Colonic mucosa (tissue), 4 donors: Measurements from ENCODE around the gene CD200R1L. TPM values are rescaled to one million over a fixed set of nuclear protein-coding genes. Genes with fewer than 3 reads are reported as not detected.

Experiments used
- DNase-seq: peaks from one replicate; pipeline ENCODE4 v3.0.0-alpha.2; 2020
- H3K27ac ChIP-seq: fragments of 200-600 bp; one replicate; pipeline ENCODE4 v1.8.0; 2021
- H3K27me3 ChIP-seq: fragments of 200-600 bp; one replicate; pipeline ENCODE4 v1.8.0; 2021
- H3K36me3 ChIP-seq: fragments of 200-600 bp; one replicate; pipeline ENCODE4 v1.8.0; 2021
- H3K4me1 ChIP-seq: fragments of 200-600 bp; one replicate; pipeline ENCODE4 v1.8.0; 2021; ENCODE audit warnings: mild to moderate bottlenecking
- H3K4me3 ChIP-seq: fragments of 200-600 bp; one replicate; pipeline ENCODE4 v1.8.0; 2021
- H3K9ac ChIP-seq, 2 donors: one replicate each; pipeline ENCODE4 v1.7.0; 2013; ENCODE audit warnings: control low read depth in 2 of 2, low read depth in 2 of 2, low read length in 2 of 2
- H3K9me3 ChIP-seq: fragments of 200-600 bp; one replicate; pipeline ENCODE4 v1.8.0; 2021
- intact Hi-C: fragments of 100-400 bp; cut with DNase I; formaldehyde crosslinking; loops from one replicate; pipeline ENCODE4 v1.14.1; 2022
- total RNA-seq, 2 donors: library from RNA; stranded (reverse); fragmentation: NEBNext Ultra II Directional in 1 of 2; extraction: Animal tissue kit (Norgen Biotek cat#: 25700) in 1 of 2; gene quantifications; one replicate each; pipeline ENCODE4 v1.2.1, GENCODE V29; 2021
- TF ChIP-seq, protein P1 (sequence below): fragments of 200-600 bp; IDR thresholded peaks from one replicate; pipeline ENCODE4 v1.8.0; 2022; ENCODE audit warnings: antibody characterized with exemption, mild to moderate bottlenecking
- donor health status: healthy.
- donor health status: DM: no; HTN: no; CAD: no.
- donor health status: DM: no; HTN: no; CAD: no.

CD200R1L gene
- total RNA-seq, 2 donors from 2014 or later = not detected

DNA sequence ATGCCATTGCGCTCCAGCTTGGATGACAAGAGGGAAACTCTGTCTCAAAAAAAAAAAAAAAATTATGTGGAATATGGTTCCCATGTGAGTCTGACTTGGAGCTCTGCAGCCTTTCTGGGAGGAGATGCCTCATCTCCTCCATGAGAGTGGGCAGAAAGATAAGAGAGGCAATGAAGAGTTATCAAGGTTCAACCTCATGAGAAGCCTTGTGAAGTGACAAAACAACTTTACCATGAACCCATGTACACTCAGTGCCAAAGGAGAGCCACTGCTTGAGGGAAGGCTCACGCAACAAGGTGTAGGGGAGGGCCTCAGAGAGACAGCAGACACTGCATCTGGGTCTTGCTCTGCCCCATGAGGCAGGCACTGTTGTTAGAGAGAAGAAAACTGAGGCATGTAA is 75.7 kb downstream of the CD200R1L start:
- Histone ChIP-seq H3K27ac (no peak overlapping the region), H3K4me1 (no peaks in the 10 kb centered on the region), H3K4me3 (no peak overlapping the region), H3K9me3 (no peaks in the 10 kb centered on the region), H3K9ac (no peak overlapping the region), H3K36me3 (no peaks in the 10 kb centered on the region), H3K27me3 (no peaks in the 10 kb centered on the region)
- intact Hi-C loops = no loop called here
- DNase-seq = no peak
- TF ChIP-seq, protein P1, sequence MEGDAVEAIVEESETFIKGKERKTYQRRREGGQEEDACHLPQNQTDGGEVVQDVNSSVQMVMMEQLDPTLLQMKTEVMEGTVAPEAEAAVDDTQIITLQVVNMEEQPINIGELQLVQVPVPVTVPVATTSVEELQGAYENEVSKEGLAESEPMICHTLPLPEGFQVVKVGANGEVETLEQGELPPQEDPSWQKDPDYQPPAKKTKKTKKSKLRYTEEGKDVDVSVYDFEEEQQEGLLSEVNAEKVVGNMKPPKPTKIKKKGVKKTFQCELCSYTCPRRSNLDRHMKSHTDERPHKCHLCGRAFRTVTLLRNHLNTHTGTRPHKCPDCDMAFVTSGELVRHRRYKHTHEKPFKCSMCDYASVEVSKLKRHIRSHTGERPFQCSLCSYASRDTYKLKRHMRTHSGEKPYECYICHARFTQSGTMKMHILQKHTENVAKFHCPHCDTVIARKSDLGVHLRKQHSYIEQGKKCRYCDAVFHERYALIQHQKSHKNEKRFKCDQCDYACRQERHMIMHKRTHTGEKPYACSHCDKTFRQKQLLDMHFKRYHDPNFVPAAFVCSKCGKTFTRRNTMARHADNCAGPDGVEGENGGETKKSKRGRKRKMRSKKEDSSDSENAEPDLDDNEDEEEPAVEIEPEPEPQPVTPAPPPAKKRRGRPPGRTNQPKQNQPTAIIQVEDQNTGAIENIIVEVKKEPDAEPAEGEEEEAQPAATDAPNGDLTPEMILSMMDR = no peak

DNA sequence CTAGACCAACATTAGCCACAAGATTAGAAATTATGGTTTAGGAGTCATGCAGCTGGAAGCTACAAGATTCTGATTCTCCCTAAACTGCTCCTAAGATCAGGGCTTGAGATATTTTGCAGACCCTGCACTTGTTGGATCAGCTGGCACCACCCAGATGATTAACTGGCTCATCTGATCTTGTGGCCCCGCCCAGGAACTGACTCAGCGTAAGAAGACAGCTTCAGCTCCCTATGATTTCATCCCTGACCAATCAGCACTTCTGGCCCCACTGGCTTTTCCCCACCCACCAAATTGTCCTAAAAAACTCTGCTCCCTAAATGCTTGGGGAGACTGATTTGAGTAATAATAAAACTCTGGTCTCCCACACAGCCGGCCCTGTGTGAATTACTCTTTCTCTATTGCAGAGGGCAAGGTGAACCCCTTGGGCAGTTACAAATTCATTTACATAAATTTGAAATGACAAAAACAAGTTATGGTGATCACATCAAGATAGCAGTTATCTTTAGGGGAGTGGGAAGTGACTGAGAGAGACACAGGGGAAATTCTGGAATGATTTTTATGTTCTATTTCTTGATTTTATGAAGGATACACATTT is 76.5 kb downstream of the CD200R1L start:
- DNase-seq = no peak
- TF ChIP-seq, protein P1 = no peak
- no peaks in the 10 kb centered on the region for H3K36me3 ChIP-seq
- H3K27me3 ChIP-seq = no peaks in the 10 kb centered on the region
- H3K4me3 ChIP-seq = no peak overlapping the region
- no peak overlapping the region for H3K27ac ChIP-seq
- H3K9ac ChIP-seq = no peak overlapping the region
- H3K4me1 ChIP-seq = no peaks in the 10 kb centered on the region
- intact Hi-C loops = no loop called here
- H3K9me3 ChIP-seq = no peaks in the 10 kb centered on the region

DNA sequence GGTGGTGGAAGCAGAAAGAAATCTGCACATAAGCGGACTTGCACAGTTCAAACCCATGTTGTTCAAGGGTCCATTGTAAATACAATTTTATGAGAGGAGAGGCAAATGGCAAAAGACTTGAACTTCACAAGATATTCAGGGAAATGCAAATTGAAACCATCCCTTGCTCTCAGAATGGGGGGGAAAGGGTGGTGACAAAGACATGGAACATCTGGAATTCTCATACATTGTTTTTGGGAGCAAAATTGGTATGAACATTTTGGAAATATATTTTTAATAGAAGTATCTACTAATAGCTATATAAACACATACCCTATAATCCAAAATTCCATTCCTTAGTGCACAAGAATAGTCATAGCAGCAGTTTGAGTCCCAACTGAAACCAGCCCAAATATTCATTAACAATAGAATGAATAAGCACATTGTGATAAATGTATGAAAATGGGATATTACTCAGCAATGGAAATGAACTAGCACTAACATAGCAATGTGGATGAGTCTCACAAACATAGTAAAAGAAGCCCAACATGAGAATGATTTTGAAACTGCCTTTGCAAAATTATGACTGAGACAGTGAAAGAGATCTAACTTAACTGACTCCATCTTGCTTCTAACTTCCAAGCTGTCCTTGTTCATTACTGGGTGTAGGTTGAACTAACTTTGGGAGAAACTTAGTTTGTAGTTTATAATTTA is 77.2 kb downstream of the CD200R1L start:
- TF ChIP-seq, protein P1 = no peak
- no peak for DNase-seq
- intact Hi-C loops = no loop called here
- no peaks in the 10 kb centered on the region for H3K27me3 ChIP-seq
- H3K27ac ChIP-seq = no peak overlapping the region
- H3K36me3 ChIP-seq = no peaks in the 10 kb centered on the region
- H3K4me3 ChIP-seq = no peak overlapping the region
- no peaks in the 10 kb centered on the region for H3K9me3 ChIP-seq
- no peak overlapping the region for H3K9ac ChIP-seq
- no peaks in the 10 kb centered on the region for H3K4me1 ChIP-seq

DNA sequence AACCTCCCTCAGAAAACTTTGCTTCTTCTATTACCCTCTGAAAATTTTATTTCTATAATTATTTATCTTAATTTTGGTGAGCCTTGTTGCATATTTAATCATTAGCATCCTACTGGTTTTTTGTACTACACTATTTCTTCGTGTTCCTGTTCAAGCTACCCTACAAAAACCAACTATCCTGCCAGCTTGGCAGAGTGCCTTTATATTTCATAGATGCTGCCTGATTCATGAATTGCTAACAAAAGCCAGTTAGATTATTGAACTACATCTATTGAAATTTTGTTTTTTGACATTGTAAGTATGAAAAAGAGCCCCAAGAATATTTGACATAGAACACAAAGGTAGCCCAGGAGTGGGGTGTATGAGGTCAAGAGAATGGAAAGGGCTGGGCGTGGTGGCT is 78.9 kb downstream of the CD200R1L start:
- Histone ChIP-seq H3K4me3 (no peak overlapping the region), H3K9ac (no peak overlapping the region), H3K4me1 (no peaks in the 10 kb centered on the region), H3K36me3 (no peaks in the 10 kb centered on the region), H3K27ac (no peak overlapping the region), H3K9me3 (no peaks in the 10 kb centered on the region), H3K27me3 (no peaks in the 10 kb centered on the region)
- TF ChIP-seq, protein P1 = no peak
- intact Hi-C loops = no loop called here
- DNase-seq = no peak

DNA sequence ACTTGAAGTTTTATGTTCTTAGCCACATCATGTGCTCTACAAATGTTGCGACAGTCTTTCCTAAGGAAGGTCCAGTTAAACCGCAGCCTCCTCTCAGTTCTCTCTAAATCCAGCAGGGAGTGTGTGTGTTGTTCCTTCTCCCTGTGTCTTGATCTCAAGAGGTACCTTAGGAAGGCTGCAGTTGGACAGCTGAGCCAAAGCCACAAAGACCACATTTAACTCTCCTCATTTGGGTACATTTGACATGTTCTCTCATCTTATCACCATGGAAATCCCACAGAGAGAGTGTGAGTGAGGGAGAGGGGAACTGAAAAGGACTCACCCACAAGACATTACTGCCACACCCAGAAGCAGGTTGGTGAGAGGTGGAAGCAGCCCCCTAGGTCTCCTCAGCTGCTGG is 79.5 kb downstream of the CD200R1L start:
- no peaks in the 10 kb centered on the region for H3K9me3 ChIP-seq
- H3K4me1 ChIP-seq = no peaks in the 10 kb centered on the region
- no peaks in the 10 kb centered on the region for H3K36me3 ChIP-seq
- no peak overlapping the region for H3K9ac ChIP-seq
- TF ChIP-seq, protein P1 = no peak
- DNase-seq = no peak
- no peak overlapping the region for H3K4me3 ChIP-seq
- intact Hi-C loops = no loop called here
- H3K27me3 ChIP-seq = no peaks in the 10 kb centered on the region
- no peak overlapping the region for H3K27ac ChIP-seq

Other genes with a start within 250 kb of the CD200R1L start
- 10 to 100 TPM in 1 of 2 donors, 1 to 10 TPM in 1; 7.1 to 36.6 TPM for gene CCDC80, start 205.7 kb downstream of the CD200R1L start, total RNA-seq
- gene CD200R1, start 128.2 kb upstream of the CD200R1L start, total RNA-seq = 1 to 10 TPM in 1 of 2 donors, under 1 TPM in 1; 0.84 to 1.1 TPM
- gene GTPBP8, start 144.1 kb upstream of the CD200R1L start, total RNA-seq = 10 to 100 TPM; 17.0 to 17.2 TPM